Middle frontal gyrus (tissue), 1 donor: ENCODE results near the gene HNRNPL.
"Not testable (repeated sequence)": the region's sequence is repeated elsewhere in the genome, so short reads cannot be mapped to it uniquely, and the experiment has no call there.

ENCODE experiments used
- DNase-seq: peaks from one replicate; pipeline ENCODE4 v3.0.0-alpha.2; 2015; ENCODE audit warnings: low spot score; ENCODE audit errors: extremely low spot score

HNRNPL gene

DNA sequence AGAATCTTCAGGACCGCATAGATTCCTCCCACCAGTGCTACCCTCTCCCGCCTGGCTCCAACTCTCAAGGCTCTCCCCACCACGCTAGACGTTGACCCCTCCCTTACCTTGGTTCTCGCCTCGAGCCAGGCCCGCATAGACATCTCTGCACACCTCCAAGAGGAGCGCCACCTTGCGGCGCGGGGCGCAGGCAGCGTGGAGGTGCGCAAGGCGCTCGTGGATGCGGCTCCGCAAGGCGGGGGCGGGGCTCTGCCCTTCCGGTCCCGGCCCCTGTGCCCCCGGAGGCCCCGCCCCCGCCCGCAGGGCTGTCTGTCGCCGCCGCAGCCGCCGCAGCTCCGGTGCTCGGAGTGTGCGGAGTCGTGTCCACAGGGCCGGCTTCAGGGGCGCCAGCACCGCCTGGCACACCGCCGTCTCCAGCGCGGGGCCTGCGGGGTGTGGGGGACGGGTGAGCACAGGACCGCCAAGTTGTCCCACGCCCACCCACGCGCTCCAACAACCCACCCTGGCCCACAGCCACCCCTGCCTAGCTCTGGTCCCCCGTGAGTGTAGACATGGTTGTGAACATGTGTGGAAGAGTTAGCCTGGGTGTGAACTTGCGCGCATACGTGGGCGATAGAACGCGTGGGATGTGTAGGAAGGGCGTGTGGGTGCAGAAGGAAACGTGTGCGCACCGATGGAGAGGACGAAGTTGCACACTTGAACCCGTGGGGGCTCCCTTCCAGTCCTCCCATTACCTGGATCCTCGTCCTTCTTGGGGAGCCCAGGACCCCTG lies 20.2 kb upstream of the HNRNPL start:
- DNase-seq: no peak

DNA sequence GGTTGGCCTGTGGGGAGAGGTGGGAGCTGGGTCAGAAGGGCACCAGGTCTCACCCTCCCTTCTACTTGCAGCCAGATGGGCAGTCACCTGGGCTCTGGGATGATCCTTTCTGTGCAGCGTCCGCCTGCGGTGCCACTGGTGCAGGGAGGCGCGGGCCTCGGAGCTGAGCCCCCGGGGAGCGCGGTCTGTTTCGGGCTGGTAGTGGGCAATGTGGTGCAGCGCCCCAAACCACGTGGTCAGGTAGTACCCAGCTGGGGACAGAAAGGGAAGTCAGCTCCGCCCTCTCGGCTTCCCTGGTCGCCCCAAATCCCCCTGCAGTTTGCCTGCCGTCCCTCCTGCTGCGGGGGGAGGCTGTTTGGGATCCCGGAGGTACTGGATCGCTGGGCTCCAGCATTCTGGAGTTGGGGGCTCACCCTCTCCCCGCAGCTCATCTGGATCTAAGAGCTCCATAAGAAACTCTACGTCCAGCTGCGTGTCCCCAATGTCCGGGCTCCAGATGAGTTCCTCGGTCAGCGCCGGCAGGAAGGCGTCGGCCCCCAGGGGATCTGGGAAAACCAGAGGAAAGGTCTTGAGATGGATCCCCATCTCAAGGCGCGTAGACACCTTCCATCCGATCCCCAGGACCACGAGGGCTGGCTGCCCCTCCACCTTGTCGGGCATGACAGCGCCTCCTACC lies 19.5 kb upstream of the HNRNPL start:
- DNase-seq: no peak

DNA sequence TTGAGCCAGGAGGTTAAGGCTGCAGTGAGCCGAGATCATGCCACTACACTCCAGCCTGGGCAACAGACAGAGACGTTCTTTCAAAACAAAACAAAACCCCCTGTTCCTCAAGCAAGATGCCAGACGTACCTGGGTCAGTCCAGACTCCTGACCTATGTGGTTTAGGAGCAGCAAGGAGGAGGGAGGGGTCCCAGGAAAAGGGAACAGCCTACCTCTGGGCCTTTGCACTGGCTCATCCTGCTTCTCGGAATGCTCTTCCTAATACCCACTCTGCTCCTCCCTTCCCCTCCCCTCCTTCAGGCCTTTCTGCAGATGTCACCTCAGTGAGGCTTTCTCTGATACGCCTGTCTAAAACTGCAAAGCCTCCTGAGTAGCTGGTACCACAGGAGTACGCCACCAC lies 18.8 kb upstream of the HNRNPL start:
- DNase-seq: no peak

DNA sequence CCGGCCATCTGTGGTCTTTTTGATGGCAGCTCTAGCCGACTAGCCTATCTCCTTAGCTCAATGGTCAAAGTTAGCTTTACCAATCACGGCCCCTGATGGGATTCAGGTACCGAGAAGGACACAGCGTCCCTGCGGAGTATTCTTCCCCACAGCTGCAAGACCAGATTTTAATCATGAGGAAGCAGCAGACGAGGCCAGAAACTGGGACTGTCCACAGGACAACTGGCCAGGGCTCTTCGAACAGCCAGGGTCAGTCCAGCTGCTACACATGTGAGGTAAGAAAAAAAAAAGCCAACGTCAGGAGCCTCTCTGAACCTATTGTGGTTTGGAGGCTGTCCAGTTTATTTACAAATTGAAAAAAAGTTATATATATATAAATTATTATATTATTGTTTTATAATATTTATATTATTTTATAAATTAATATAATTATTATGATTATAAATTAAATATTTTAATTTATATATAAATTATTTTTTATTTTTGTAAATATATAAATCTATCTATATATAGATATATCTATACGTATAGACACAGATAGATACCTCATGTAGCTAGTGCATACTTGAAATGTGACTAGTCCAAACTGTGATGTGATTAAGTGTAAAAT lies 17.5 kb upstream of the HNRNPL start:
- DNase-seq: no peak

DNA sequence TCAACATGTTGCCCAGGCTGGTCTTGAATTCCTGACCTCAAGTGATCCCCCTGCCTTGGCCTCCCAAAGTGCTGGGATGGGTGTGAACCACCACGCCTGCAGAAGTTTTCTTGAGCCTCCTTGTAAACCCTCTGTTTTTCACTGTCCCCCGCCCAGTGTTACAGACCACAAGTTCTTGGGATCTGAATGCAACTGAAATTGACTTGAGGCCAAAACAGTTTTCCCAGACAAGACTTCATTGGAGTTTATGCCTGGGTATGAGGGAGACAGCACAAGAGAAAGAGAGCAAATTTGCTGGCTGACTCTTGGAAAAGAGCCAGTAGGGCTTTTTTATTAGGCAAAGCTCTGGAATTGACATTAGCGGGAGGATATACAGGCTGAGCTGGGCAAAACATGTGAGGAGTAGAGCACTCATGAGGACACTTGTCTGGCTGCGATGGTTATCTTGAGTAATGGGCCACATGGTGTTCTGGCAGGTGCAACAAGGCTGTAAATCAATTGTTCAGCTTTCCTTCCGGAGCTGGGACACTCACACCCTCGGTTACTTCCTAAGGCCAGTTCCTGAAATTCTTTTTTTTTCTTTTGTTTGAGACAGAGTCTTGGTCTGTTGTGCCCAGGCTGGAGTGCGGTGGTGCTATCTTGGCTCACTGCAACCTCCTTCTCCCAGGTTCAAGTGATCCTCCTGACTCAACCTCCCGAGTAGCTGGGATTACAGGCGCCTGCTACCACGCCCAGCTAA lies 12.7 kb upstream of the HNRNPL start:
- no peak for DNase-seq

DNA sequence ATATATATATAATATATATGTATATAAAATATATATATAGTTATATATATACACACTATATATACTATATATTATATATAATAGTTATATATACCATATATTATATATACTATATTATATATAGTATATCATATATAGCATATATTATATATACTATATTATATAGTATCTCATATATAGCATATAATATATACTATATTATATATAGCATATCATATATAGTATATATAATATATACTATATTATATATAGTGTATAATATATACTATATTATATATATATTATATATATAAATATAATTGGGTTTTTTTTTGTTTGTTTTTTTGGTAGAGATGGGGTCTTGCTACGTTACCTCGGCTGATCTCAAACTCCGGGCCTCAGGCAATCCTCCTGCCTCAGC lies 11.6 kb upstream of the HNRNPL start:
- DNase-seq: no peak

DNA sequence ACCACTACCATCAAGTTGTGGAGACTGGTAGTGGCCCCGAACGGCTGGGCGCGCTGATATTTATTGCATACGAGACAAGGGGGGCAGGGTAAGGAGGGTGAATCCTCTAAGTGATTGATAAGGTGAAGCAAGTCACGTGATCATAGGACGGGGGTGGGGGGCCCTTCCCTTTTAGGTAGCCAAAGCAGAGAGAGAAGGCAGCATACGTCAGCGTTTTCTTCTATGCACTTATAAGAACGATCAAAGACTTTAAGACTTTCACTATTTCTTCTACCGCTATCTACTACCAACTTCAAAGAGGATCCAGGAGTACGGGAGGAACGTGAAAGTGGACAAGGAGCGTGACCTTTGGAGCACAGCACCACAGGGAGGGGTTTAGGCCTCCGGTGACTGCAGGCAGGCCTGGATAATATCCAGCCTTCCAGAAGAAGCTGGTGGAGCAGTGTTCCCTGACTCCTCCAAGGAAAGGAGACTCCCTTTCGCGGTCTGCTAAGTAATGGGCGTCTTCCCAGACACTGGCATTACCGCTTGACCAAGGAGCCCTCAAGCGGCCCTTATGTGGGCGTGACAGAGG lies 9.9 kb upstream of the HNRNPL start:
- not testable (repeated sequence) for DNase-seq

DNA sequence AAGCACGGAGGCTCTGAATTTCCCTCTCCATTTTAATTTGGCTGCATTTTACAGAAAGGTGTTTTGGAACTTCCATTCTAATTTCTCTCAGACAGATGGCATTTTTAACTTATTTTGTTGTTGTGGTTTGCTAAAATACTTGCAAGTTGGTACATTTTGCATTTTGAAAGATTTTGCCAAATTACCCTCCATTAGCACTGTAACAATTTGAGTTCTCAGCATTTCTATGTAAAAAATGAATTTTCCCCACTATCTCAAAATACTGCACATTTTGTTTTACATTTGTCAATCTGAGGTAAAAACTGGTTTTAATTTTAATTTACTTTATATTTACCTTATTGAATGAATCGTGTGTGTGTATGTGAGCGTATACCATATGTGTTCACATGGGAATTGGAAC lies 7.0 kb upstream of the HNRNPL start:
- DNase-seq: no peak

DNA sequence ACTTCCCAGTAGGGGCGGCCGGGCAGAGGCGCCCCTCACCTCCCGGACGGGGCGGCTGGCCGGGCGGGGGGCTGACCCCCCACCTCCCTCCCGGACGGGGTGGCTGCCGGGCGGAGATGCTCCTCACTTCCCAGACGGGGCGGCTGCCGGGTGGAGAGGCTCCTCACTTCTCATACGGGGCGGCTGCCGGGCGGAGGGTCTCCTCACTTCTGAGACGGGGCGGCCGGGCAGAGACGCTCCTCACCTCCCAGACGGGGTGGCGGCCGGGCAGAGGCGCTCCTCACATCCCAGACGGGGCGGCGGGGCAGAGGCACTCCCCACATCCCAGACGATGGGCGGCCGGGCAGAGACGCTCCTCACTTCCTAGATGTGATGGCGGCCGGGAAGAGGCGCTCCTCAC lies 6.0 kb upstream of the HNRNPL start:
- not testable (repeated sequence) for DNase-seq

DNA sequence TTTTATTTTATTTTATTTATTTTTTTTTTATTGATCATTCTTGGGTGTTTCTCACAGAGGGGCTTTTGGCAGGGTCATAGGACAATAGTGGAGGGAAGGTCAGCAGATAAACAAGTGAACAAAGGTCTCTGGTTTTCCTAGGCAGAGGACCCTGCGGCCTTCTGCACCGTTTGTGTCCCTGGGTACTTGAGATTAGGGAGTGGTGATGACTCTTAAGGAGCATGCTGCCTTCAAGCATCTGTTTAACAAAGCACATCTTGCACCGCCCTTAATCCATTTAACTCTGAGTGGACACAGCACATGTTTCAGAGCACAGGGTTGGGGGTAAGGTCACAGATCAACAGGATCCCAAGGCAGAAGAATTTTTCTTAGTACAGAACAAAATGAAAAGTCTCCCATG lies 5.2 kb upstream of the HNRNPL start:
- not testable (repeated sequence) for DNase-seq

DNA sequence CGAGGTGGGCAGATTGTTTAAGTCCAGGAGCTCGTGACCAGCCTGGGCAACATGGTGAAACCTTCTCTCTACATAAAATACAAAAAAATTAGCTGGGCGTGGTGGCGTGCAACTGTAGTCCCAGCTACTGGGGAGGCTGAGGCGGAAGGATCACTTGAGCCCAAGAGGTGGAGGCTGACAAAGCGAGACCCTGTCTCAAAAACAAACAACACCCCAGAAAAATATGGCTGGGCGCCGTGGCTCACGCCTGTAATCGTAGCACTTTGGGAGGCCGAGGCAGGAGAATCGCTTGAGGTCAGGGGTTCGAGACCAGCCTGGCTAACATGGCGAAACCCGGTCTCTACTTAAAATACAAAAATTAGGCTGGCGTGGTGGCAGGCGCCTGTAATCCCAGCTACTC lies 3.4 kb upstream of the HNRNPL start:
- DNase-seq: no peak

DNA sequence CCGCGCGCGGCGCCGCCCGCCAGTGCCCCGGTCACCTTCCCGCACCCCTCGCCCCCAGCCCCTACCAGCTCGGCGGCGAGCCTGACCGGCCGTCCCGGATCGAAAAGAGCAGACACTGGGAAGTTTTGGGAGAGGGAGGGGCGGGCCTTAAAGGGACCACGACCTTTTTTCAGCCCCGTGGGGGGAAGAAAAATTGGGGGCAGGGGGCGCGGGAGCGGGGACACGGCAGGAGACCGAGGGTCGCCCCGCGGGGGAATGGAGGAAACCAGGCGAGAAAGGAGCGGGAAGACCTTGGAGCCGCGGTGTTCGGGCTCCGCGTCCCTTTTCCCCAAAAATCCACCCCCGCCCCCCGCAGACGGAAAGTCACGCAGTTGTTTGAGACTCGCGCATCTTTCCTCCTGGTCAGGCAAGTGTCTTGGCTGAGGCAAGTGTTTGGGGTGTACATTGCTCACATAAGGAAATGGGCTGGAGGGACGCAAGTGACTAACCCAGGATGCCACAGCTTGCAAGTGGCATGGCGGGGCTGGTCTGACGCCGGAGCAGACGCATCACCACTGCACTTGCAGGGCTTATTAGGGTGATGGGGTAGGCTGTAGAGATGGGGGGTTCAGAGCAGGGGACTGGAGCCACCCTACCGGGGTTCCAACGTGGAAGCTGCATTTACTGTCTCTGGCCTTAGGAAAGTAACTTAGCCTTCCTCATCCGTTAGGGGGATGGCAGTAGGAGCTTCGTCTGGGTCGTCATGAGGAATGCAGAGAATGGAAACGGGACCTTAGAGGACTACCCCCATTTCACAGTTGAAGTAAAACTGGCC lies 2.7 kb upstream of the HNRNPL start:
- DNase-seq: no peak

DNA sequence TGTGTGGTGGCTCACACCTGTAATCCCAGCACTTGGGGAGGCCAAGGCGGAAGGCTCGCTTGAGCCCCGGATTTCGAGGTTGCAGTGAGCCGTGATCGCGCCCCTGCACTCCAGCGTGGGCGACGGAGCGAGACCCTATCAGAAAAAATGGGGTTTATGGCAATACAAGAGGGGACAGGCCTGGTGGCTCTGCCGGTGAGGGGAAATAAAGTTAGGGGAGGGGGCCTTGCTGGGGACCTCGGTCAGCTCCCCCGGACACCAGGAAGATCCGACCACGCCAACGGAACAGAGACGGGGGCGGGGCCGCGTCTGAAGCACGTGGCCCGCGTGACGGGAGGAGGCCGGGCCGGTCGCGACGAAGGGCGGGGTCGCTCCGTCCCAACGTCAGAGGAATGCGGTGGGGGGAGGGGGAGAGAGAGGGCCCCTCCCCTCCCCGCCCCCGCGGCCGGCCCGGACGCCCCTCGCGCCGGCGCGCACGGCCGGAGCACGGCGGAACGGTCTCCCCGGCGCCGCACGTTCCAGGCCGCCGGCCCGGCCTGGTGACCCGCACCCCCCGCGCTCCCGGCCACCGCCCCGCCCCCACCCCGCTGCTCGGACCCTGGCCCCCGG lies 1.9 kb upstream of the HNRNPL start:
- DNase-seq: peak; percentile 85

DNA sequence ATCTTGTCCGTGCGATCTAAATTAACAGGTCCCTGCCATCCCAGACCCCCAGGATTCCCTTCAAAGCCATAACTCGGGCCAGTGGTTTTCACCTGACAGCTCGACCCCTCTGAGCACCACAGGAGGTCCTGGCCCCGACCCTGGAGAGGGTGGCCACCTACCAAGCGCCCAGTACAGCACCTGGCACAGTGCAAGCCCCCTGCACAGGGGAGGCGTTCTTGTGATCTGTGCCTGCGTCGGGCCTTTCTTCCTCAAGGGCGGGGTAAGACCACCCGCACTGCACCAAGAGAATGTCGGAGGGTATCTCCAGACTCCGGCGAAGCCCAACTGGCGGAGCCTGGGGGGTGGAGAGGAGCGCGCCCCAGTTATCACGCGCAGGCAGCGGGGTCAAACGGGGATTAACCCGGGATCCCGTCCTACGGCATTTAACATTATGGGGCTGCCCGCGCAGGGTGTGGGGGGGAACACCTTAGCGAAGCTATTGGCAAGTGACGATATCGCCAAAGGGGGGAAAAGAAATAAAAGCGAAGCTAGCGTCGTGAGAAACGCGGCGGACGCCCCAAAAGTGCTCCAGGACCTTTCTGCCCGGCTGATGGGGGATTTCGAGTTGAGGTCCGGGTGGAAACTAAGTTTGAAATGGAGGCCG lies 1.3 kb upstream of the HNRNPL start:
- no peak for DNase-seq

DNA sequence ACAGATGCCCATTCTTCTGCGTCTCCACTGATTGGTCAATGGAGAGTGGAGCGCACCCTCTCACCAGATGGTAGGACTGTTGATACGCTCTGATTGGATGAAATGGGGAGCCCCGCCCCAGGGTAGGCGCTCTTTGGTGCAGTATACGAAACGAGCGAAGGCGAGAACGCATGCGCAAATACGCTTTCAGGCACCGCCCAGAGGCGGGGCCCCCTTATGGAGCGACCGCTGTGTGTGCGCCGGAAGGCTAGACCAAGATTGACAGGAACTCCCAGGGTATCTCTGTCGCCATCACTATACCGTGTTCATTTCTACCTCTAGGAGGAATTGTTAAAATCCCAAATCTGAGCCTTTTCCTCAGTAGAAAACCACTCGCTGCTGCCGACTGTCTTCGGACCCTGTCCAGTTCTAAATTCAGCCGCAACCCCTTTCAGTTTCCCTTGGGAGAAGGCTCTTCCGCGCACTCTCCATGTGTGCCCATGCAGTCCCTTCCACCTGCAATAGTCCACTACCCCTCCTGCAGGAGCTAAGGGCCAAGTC lies 720 bp upstream of the HNRNPL start:
- no peak for DNase-seq

DNA sequence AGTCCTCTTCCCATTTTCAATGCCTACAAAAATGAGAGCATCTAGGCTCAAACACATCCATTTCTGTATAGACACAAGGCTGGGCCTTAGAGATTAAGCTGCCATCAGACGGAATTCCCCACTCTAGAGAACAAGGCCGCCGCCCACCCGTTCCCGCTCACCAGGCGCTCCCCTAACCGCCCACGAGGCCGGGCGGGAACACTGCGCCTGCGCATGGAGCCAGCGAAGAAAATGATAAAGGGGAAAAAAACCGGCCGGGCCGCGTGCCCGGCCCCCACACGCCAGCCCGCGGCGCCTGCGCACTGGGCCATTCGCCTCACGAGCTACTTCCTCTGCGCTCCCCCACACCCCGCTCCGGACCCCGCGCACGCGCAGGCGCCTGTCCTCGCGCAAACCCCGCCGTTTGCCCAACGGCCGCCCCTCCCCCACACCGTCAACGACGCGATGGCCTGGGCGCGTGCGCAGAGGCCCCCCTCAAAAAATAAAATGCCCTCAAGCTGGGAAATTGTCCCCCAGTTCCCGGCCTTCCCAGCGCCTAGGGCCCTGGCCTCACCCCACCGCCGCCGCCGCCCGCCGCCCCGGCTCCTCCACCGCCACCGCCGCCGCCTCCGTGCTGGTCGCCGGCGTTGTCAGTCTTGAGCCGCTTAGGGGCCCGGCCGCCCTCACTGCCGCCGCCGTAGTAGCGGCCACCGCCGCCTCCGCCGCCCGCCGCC lies 483 bp downstream of the HNRNPL start:
- DNase-seq: peak; percentile 90

DNA sequence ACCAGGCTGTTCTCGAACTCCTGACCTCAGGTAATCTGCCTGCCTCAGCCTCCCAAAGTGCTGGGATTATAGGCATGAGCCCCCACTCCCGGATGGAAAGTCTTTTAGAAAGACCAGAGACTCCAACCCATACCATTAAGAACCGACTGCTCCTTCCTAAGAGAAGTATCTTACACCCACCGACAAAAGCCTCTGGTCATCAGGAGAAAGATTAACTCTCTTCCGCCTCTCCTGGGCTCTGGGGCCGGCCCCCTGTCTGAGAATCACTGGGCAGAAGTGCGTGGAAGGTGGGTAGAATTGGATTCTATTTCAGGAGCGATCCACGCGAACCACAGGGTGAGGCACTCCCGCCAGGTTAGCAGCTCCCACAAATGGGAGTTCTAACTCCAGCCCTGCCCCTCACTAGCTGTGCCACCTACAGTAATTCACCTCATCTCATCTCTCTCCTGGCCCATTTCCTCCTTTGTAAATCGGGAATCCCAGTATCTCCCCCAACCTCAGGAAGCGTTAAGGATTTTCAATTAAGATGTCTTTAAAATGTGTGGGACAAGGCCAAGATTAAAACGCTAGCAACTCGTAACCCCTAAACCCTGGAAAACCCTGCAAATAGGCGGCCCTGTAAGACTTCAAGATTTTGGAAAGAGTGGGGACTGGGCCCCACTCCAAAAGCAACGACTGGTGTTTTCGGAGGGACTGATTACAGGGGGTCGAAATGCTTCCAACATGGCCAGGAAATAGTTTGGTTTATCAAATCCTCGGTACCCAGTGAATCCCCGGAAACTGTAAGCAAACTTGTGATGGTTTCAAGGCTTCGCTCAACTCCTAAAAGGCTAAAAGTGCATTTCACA lies 1.3 kb downstream of the HNRNPL start:
- no peak for DNase-seq

DNA sequence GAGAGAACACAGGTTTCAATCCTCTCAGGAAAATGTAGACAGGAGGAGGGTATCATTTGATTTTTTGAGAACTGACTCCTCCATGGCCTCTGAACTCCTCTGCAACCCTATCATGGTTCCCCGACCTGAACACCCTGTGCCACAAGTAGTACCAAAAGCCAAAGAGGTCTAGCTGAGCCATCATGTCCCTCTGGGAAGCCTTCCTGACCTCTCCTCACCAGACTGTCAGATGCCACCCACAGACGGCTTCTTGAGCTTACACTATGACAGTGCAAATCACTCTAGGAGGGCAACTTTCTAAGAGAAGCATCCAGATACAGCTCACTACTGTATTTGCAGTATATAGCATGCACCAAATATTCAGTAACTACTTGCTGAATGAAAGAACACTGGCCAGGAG lies 3.7 kb downstream of the HNRNPL start:
- DNase-seq: no peak
